Measurements from ENCODE around the gene NUMA1. TPM values are rescaled to one million over a fixed set of nuclear protein-coding genes. Genes with fewer than 3 reads are reported as not detected.

The NUMA1 gene
- total RNA-seq, 1 donor from 2014 or later = 191 TPM

DNA sequence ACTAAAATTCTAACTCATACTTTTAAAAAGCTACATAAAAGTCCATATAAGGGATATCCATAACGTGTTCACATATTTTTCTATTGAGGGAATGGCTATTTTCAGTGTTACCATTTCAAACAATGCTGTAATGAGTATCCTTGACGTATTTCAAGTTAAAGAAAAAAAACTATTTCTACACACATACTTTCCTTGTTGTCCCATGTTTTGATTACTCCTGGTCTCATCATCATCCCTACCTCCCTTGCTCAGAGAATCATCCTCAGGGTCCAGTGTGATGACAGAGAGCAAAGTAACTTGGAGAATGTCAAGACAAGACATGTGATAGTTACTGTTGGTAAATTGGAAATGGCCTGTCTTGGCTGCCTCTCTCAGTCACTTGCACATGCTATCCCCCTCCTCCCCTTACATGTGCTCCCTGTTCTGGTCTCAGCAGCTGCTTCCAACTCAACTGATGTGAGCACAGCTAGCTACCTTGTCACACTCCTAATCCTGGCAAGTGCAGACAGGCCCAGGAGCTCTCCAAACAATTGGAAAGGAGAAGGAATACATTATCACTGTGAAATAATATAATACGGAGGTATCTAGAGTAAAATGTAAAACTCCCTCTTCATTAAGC lies 21.8 kb downstream of the NUMA1 start:
- no peak for DNase-seq

DNA sequence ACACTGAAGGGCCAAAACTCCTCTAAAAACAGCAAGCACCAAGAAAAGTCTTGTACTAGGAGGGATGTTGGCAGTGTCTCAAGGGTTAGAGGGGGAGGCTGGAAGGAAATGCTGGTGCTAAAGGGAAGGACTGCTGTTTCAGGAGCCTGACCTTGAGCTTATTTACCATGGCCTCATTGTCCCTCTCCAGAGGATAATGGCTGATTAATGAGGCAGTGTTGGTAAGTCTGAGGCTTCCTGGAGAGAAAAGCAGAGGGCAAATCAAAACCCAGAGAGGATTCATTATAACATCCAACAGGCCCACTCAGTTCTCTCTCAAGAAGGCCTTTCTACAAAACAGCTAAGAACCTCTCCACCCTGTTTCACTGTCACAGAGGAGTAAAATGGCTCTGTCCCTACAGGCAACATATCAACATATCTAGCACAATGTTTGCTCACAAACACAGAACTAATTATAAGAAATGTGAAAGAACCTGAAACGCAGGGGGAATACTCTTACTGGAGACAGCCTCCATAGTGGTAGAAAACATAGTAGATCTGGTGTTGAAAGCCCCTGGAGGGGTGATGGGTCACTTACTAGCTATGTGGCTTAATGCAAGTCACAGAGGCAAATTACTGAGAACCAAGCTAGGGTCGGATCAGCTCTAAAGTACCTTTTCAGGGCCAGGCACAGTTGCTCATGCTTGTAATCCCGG lies 31.4 kb downstream of the NUMA1 start:
- no peak for DNase-seq

DNA sequence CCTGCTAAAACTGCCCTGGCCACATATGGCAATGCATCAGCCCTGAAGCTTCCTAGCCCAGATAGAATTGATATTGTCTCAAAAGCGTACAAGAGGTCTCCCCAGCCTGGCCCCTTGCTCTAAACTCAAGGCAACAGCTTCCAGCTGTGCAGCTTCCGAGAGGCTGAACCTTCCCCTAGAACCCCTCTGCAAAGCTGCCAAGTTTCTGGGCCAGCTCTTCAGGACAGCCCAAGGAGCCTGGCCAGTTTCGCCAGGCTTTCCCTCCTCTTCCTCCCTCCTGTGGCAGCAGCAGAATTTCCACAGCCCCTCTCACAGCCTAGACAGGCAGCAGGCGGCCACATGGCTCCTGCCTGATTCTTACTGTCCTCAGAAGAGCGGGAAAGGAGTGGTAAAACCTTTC lies 34.5 kb downstream of the NUMA1 start:
- peak; percentile 47 for DNase-seq

DNA sequence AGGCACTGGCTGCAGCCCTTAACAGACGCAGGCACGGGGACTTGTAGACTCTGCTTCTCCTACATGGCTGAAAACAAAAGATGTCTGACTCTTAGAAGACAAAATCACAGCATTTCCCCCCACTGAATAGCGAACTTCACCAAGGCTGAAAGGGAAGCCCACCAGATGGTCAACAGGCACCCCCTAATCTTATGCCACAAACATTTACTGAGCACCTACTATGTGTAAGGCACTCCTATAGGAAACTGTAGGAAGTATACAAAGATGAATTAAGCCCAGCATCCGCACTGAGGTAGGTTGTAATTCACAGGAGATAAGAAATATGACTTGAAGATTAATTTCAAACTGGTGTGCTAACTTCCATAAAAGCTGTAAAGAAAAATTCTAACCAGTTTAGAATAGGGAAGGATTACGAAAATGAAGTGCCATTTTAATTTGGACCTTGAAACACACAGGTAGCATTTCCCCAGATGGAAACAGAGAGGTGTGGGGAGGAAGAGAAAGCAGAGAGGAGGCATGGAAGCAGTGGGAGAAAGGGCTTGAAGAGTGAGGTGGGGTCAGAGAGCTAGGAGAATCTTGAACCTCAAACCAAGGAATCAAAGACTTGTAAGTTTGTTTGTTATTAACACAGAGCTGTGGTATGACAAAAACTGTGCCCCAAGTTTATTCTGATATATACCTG lies 38.1 kb downstream of the NUMA1 start:
- DNase-seq = no peak

DNA sequence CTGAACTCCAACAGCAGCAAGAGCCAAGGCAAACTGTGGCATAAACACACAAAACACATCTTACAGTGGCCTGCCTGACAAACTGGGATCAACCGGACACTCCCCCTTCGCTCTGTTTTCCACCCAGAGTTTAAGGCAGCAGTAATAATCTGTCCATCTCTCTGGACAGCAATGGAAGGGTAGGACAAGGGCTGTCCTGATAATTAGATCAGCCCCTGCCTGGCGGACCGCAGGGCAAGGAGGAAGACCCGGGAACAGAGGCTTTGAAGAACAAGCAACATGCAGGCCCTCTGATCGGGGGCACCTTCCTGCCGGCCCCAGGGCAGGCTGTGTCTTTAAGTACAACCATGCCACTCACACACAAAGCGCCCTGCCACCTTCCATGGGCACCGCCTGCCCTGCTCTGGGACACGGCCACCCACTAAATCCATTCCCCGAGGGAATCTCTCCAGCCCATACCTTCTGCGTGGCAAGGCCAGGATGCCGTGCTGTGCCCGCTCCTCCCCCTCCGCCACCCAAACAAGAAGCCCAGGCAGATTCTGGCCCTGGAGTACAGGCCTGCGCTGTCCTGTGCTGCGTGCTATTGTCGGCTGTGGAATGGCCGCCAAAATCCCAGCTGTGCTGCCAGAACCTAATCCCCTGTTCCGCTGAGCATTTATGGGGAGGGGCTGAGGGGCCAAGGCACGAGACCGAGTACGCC lies 38.8 kb downstream of the NUMA1 start:
- peak; percentile 87 for DNase-seq

DNA sequence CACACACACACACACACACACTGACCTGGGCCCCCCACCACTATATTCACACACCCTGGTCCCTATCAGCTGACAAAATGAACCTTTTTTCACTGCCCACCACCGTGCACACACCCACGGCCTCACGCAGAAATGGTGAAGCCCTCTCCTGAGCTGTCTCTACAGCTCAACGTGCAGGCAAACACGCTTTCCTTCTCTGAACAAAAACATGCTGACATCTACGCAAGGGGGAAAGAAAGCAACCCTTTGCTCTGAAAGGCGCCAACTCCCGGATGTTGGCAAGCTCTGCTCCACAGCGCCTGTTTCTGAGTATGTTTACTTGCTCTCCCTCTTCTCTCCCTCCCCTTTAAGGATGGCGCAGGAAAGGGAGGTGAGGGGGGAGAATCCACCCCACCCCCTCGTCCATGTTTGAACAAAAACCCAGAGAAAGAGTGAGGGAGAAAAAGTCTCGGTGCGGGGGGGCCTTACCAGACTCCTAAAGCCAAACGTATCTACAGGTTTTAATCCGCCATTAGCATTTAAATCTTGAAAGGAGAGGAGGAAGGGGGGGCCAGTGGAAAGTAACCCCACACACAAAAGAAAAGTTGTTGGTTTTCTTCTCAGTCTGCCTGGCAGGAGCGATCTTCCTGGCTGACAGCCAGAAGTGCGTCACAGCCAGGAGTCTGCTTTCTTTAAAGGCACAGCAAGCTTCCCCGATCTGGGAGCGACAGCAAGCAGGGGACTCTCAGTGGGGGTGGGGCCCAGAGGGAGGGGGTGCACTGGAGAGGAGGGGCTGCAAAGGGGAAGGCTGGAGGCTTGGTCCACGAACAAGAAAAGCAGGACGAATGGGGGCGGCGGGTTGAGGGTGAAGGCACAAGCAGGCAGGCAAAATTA lies 39.6 kb downstream of the NUMA1 start:
- DNase-seq = peak; percentile 97

DNA sequence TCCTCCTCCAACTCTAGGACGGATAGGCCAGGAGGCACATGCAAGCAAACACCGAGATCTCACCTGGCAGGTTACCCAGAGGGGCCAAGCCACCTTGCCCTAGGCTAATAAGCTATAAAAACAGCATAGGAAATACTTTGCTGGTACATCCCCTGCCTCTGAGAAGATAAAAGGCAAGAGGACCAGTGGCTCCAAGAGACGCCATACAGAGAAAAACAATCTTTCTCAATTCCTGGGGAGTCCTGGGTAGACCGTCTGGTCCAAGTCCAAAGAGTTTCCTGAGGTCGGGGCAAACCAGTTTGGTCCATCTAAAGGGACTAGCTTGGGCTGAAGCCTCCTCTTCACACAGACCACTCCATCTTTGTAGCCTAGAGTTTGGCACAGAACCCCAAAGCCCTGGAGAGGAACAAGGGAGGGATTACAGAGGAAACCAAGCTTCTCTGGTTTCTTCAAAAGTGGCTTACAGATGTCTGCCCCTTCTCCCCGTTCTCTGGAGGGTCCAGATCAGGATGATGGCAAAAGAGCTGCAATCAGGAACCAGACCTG lies 40.4 kb downstream of the NUMA1 start:
- DNase-seq = peak; percentile 17

DNA sequence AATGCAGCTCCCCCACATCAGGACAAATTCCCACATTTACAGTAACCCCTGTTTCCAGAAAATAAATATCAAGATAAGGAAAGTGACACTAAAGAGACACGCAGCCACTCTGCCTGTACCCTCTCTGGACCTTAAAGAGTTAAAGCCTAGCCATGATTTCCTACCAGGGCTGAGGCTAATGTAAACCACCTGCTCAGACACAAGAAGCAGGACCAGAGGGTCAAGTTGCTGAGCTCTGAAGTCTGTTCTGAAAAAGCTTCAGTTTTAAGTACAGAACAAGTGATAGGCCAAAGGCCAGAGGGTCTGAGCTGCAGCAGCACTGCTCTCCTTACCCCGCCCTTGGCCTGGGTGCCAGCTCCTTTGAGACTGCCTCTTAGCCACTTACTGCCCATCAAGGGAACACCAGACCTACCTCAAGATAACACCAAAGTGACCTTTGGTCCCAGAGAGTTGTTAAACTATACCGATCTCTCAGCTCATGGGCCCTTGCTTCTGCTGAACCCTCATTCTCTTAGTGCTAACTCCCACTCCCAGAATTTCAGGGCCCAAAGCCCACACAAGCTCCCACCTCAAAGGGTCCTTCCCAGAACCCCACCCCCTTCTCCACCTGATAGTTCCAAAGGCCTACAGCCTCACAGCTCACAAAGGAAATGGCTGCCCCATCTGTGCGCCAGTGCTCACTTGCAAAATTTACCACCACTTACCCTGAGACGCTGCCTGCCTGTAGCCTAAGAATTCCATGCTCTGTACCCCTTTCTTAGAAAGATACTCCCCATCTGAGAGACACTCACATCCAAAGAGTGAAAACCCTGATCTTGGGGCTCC lies 41.1 kb downstream of the NUMA1 start:
- DNase-seq = peak; percentile 56

DNA sequence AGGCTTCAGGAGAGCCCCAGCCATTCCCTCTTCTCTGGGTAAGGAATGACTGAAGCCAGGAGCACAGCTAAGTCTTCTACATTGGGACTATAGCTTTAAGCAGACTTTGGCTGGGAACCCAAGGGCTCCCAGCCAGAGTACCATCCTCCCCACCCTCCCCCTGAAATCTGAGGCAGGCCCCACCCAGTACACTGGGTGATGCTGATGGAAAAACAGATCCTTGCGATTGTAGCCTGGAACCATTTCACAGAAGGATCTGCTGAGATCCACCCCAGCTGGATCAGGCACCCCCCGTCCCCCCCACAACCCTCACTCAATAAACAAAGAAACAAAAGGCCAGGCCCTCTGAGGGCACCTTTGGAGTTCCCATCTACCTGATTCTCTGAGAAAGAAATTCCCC lies 41.9 kb downstream of the NUMA1 start:
- DNase-seq = peak; percentile 83

DNA sequence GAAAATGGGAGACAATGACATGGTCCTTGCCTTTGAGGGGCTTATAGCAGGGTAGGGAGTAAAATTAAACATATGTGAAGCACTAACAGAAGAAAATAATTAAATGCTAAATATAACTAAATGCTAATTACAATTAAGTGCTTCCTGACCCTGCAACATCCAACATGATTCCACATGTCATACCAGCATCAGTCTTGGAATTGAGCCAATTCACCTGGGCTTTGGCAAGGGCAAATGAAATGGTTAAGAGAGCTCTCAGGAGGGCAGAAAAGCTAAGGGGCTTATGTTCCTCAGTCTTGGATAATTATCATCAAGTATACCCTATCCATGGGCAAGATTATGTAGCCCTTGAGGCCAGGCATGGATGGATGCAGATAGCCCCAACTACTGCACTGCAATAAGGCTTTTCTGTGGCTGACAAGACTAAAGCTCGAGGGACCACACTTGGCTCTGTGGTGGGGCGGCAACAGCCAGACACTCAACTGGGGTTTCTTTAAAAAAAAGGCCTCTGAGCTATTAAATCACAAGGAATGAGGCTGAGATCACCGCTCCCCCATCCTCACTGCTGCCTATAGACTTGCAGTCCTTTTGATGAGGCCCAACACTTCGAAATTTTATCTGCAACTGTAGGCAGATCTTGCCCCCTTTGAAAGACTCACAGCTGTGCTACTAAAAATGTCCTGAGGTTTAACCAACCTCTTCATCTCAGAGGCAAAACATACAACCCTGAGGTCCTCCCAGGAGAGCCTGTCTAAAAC lies 42.6 kb downstream of the NUMA1 start:
- peak; percentile 42 for DNase-seq

DNA sequence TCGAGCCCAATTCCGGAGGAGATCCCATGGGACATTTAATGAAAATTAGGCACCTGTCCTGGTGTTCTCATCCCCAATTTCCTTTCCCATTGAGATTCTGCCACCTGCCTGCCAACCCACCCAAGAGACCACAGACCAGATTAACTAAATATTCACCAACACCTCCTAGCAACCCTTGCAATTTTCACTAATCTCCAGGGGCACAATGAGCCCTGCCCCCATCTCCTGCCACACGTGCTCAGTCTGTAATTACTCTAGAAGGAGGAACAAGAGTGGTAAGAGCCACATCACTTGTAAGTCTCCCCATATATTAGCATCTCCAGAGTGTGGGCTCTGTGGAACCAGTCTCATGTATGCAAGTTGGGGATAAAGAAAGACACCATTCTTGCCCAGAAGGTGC lies 43.7 kb downstream of the NUMA1 start:
- no peak for DNase-seq

DNA sequence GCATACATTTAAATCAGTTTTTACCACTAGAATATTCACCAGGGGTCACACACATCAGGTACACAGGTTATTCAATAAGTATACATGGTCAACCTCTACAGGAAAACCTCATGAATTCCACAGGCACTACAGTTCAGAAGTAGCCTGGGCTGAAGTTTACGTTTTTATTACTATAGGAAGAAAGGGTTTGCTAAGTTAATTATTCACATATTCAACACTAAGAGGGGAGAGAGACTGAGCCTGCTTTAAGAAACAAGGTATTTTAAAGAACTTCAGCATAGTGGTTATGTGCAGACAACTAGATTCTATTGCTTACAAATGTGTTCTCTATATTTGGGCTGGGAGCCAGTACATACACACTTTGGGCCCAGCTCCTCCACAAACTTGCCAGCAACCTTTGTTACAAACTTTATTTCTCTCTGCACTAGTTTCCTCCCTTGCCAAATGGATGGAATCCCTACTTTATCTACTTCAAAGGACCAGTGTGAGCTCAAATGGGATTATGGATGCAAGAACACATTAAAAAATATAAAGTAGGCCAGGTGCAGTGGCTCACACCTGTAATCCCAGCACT lies 49.8 kb downstream of the NUMA1 start:
- peak; percentile 14 for DNase-seq

DNA sequence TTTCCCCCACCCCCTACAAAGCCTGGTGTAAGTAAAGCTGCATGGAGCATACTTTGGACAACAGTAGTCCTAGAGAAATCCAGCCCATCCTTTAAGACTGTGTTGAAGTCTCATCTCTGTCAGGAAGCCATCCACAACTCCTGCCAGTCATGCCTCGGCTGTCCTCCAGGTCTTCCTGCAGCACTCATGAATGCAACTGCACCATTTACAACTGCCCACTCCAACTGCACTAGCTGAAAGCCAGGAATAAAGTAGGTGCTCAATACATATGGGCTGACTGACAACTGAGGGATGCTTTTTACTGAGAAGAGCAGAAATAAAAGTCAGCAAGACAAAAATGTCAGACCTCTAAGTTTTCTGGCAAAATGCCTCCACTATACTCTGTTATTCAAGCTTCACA lies 54.3 kb downstream of the NUMA1 start:
- DNase-seq = no peak

DNA sequence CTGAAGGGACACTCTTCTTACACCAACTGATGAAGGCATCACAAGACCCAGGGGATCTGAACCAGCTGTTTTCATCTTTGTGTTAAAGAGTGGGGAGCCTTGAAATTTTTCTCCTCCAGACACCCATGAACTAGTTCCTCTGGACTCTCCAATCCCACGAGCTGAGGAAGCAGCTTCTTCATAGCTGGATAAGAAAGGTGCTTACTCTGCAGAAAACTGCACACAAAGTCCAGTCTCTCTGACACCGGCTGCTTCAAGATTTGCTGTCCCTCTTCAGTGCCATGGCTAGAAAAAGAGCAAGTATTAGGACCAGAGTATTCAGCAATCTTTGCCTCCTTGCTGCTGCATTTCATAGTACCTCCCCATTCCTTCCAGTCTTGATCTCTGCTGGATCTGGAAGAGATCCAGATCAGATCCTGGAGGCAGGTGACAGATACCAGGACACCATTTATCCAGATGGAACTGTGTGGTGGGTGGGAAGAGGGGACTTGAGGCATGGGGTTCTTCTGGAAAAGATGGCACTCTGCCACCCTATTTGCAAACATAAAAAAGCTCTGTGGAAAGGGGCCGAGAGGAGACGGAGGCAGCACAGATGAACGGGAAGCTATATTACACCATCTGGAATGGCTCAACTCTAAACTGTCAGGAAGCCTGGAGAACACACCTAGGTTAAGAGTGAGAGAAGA lies 56.1 kb downstream of the NUMA1 start:
- no peak for DNase-seq

DNA sequence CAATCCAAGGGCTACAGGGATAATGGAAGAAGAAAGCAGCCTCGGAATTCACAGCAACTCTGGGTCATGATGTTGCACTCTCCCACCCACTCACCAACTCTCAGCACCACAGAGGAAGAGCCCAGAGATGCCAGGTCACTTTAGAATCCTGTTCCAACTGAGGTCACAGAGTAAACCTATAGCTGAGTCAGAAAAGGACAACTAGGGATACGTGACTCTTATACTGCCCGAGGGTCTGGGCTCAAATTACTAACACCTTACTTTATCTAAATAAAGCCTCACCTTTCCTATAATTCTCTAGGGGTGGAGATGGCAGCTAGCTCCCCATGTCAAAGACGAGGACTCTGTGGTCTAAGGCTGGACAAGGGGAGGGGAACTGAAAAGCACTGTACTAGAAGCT lies 57.0 kb downstream of the NUMA1 start:
- DNase-seq = no peak

DNA sequence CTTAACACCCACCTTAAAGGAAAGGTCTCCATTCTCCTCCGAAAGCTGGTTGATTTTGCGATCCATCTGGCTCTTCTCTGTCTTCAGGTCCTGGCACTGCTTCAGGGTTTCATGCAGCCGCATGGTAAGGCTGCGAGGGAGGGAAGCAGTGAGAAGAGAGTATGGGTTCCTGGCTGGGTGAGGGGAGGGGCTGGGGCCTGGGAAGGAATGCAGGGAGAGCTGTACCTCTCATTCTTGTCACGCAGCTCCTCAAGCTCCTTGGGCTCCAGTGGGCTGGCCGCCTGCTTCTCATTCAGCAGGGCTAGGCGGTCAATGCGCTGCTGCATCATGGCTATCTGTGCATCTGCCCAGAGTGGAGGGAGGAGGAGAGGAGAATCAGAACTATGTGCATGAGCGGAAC lies 62.2 kb downstream of the NUMA1 start:
- no peak for DNase-seq

DNA sequence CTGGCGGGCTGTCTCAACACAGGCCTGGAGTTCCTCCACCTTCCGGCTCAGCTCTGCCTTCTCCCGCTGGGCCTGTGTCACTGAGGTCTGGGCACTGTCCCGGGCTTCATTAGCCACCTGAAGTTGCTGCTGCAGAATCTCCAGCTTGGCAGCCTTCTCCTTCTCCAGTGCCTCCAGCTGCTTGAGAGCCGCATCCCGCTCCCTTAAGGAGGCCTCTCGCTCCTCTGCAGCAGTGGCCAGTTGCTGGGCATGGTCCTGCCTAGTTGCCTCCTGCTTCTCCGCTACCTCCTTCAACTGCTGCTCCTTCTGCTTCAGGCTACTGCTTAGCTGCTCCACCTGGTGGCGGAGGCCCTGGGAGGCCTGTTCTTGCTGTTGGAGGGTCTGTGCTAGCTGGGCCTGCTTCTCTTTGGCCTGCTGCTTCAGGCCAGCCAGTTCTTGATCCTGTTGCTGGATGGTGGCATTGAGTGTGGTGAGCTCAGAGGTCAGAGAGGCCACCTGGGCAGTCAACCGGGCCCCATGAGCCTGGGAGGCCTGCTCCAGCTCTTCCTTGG lies 64.8 kb downstream of the NUMA1 start:
- DNase-seq = no peak

DNA sequence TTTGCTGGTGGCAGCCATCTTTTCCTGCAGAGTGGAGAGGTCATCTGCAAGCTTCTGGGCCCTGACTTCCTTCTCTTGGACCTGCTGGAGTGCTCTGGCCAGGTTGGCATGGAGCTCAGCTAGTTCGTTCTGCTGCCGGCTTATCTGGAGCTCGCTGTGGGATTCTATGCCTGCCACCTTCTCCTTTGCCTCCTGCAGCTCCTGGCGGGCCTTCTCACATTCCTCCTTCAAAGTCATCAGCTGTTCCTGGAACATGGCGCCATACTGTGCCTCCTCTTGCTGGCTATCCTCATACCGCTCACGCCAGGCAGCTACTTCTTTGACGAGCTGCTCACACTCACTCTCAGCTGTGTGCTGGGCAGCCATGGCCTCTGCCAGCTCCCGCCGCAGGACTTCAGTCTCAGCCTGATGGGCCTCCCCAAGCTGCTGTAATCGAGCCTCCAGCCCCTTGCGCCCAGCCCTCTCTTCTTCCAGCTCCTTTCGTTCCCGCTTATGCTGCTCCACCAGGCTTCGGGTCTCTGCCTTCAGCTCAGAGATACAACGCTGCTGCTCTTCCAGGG lies 65.5 kb downstream of the NUMA1 start:
- DNase-seq = no peak

Data from skin of body (tissue), 2 donors.